Measurements from ENCODE around the gene FHIT.

FHIT gene

GRCh38 chr3:60036803-60037202, 1214.4 kb downstream of the FHIT start:
- H3K4me3 ChIP-seq (ENCODE audit: control insufficient read depth, low read depth, low read length) = no peak overlapping the region
- no peak for DNase-seq (ENCODE audit: low read depth)
- no peak for TF ChIP-seq CTCF (IDR thresholded peaks at IDR 0.05; ENCODE audit: control insufficient read depth, insufficient read depth, low read depth, low read length, missing control alignments)

- DNase-seq (ENCODE audit: low read depth) = no peak
- no peak for TF ChIP-seq CTCF (IDR thresholded peaks at IDR 0.05; ENCODE audit: control insufficient read depth, insufficient read depth, low read depth, low read length, missing control alignments)
- H3K4me3 ChIP-seq (ENCODE audit: control insufficient read depth, low read depth, low read length) = no peak overlapping the region
Measured at GRCh38 chr3:60033901-60034453, 1217.3 kb downstream of the FHIT start.

- TF ChIP-seq CTCF (IDR thresholded peaks at IDR 0.05; ENCODE audit: control insufficient read depth, insufficient read depth, low read depth, low read length, missing control alignments) = no peak
- no peak for DNase-seq (ENCODE audit: low read depth)
- H3K4me3 ChIP-seq (ENCODE audit: control insufficient read depth, low read depth, low read length) = no peak overlapping the region
Measured at GRCh38 chr3:60030982-60031381, 1220.3 kb downstream of the FHIT start.

GRCh38 chr3:60028233-60028632, 1223.0 kb downstream of the FHIT start:
- TF ChIP-seq CTCF (IDR thresholded peaks at IDR 0.05; ENCODE audit: control insufficient read depth, insufficient read depth, low read depth, low read length, missing control alignments) = no peak

GRCh38 chr3:60027335-60027734, 1223.9 kb downstream of the FHIT start:
- no peak for TF ChIP-seq CTCF (IDR thresholded peaks at IDR 0.05; ENCODE audit: control insufficient read depth, insufficient read depth, low read depth, low read length, missing control alignments)
- no peak overlapping the region for H3K4me3 ChIP-seq (ENCODE audit: control insufficient read depth, low read depth, low read length)
- no peak for DNase-seq (ENCODE audit: low read depth)

More at GRCh38 chr3:60028233-60028632, 1223.0 kb downstream of the FHIT start:
- H3K4me3 ChIP-seq (ENCODE audit: control insufficient read depth, low read depth, low read length) = no peak overlapping the region
- DNase-seq (ENCODE audit: low read depth) = no peak

GRCh38 chr3:60025096-60026050, 1225.9 kb downstream of the FHIT start:
- peak; percentile 8 for DNase-seq (ENCODE audit: low read depth)
- no peak for TF ChIP-seq CTCF (IDR thresholded peaks at IDR 0.05; ENCODE audit: control insufficient read depth, insufficient read depth, low read depth, low read length, missing control alignments)
- no peak overlapping the region for H3K4me3 ChIP-seq (ENCODE audit: control insufficient read depth, low read depth, low read length)

Data from AG09309 (cell line).